Raji (cell line): Measurements from ENCODE around the gene PTPRN2.

Source experiments
- POLR2A ChIP-seq: IDR thresholded peaks from 2 replicates; pipeline ENCODE4 v1.6.1; 2011; ENCODE audit warnings: low read depth, low read length, control low read depth; ENCODE audit not compliant: insufficient read depth

The PTPRN2 gene

DNA sequence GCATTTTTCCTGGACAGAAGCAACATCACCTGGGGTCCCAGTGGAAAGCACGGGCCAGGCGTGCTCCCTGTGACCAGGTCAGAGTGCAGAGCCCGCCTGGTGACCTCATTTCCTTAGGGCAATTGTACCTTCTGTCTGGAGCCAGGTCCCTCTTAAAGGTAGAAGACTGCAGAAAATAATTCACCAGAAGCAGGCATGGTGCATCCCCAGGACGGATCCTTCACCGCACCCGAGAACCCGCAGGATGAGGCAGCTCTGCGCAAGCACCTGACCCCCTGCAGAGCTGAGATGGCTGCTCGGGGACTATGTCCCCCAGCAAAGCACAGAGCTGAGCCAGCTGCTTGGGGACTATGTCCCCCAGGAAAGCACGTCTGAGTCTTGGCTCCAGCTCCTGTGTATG lies 557.6 kb downstream of the PTPRN2 start:
- no peak for TF ChIP-seq POLR2A

GRCh38 chr7:158029509-158029908 lies 558.1 kb downstream of the PTPRN2 start:
- TF ChIP-seq POLR2A, result no peak

- TF ChIP-seq POLR2A, result no peak
These were observed 558.7 kb downstream of the PTPRN2 start for GRCh38 chr7:158028971-158029370.

GRCh38 chr7:158028290-158028941 lies 559.2 kb downstream of the PTPRN2 start:
- no peak for TF ChIP-seq POLR2A

- TF ChIP-seq POLR2A, result no peak
These were observed 560.0 kb downstream of the PTPRN2 start for GRCh38 chr7:158027646-158028045.

DNA sequence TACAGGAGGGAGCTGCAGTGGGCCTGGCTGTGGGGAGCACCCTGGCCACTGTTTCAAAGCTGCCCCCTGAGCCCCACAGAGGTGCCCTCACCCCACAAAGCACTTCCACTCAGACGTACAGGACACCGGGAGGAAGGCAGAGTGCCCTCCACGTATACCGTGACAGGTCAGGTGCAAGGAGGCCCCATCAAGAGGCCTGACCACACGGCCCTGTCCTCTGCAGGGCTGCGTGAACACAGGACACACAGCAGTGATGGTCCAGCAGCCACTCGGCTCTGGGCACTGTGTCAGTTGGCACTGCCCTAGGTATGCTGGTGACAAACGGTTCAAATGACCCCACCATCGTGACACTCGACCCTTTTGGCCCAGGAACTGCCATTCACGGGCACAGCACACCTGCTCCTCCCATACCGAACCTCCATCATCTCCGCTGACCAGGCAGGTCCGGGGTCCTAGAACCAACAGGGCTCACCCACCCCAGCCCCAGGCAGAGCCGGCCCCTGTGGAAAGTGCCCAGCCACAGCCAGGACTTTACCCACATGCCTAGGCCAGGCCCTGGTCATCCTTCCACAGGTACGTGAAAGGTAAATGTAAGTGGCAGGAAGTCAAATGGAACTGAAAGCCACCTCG lies 560.9 kb downstream of the PTPRN2 start:
- TF ChIP-seq POLR2A, result no peak

GRCh38 chr7:158025686-158026600 lies 561.7 kb downstream of the PTPRN2 start:
- TF ChIP-seq POLR2A, result no peak

DNA sequence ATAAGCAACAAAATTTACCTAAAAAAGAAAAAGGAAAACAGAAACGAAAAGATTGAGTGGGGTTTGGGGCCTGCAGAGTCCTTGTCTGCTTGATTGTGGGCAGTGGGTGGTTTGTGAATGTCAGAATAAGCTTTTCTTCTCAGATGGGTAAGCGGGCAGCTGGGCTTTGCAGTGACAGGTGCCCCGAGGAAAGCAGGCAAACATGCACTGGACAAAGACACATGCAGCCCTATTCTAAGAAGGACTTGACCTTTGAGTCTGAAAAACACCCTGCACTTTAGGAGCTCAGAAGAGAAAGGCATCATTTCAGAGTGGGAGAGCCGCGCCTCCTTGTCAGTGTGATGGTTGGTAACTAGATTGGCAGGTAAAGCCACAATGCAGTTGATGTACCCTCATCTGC lies 562.7 kb downstream of the PTPRN2 start:
- TF ChIP-seq POLR2A, result no peak

GRCh38 chr7:158024351-158024715 lies 563.3 kb downstream of the PTPRN2 start:
- TF ChIP-seq POLR2A, result no peak

GRCh38 chr7:158023681-158024350 lies 563.8 kb downstream of the PTPRN2 start:
- no peak for TF ChIP-seq POLR2A

- TF ChIP-seq POLR2A, result no peak
These were observed 564.5 kb downstream of the PTPRN2 start for GRCh38 chr7:158023157-158023556.

- TF ChIP-seq POLR2A, result no peak
These were observed 565.0 kb downstream of the PTPRN2 start for GRCh38 chr7:158022601-158023000.

DNA sequence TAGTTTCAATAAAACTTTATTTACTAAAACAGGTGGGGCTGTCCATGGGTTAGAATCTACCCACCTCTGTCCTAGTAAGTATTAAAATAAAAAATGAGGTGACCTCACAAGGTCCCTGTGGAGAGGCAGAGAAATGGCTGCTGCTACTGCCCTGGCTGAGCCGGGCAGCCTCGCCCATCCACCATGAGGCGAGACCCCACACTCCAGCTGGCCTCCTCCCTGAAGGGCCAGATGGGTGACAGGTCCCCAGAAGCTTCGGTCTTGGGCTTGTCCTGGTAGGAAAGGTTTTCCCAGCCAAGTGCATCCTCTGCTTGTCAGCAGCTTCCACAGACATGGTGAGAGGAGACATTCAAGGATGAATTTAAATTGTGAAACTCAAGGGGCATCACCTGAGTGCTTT lies 565.8 kb downstream of the PTPRN2 start:
- no peak for TF ChIP-seq POLR2A

DNA sequence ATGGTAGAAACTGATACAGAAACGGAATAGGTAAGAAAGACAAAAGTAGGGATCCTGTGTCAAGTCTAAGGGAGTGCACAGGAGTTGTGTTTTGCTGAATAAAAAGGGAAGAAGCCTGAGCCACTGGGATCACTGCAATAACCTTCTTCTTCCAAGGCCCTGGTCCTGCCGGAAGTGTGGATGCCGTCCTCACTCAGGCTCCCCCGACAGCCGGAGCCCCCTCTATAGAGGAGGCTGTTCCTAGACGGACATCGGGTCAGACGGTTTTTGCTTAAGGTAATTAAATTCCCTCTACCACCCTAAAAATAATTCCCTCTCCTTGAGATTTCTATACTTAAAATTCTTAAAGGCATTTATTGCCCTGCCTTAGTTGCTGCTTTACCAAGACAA lies 566.9 kb downstream of the PTPRN2 start:
- TF ChIP-seq POLR2A, result no peak
